RWPE2 (cell line): ENCODE data around the gene SLC29A3.

Experiments
- ATAC-seq: fragments of 200-7000 bp; cut with Tn5 transposase; 3 replicates; pipeline ENCODE4 v1.9.1; 2021; ENCODE audit warnings: low read depth
- DNase-seq: peaks from one replicate; pipeline ENCODE4 v3.0.0-alpha.2; 2020; ENCODE audit warnings: low spot score
- H3K27ac ChIP-seq: fragments of 450-650 bp; 2 replicates; pipeline ENCODE4 v1.5.1; 2017; ENCODE audit warnings: mild to moderate bottlenecking; ENCODE audit not compliant: poor library complexity, severe bottlenecking
- H3K27me3 ChIP-seq: fragments of 250-450 bp; sonication (Bioruptor Pico); 2 replicates; pipeline ENCODE4 v1.5.1; 2021; ENCODE audit warnings: mild to moderate bottlenecking, moderate library complexity; ENCODE audit not compliant: insufficient read depth, poor library complexity, severe bottlenecking
- H3K36me3 ChIP-seq: fragments of 250-450 bp; sonication (Bioruptor Pico); 2 replicates; pipeline ENCODE4 v1.5.1; 2020; ENCODE audit warnings: low read depth, mild to moderate bottlenecking, moderate library complexity
- H3K4me1 ChIP-seq: fragments of 250-450 bp; sonication (Bioruptor Pico); 2 replicates; pipeline ENCODE4 v1.5.1; 2021; ENCODE audit warnings: mild to moderate bottlenecking, moderate library complexity; ENCODE audit not compliant: insufficient read depth, poor library complexity, severe bottlenecking
- H3K4me3 ChIP-seq: fragments of 250-450 bp; sonication (Bioruptor Pico); 2 replicates; pipeline ENCODE4 v1.5.1; 2021; ENCODE audit warnings: mild to moderate bottlenecking, moderate library complexity; ENCODE audit not compliant: severe bottlenecking
- H3K9me3 ChIP-seq: fragments of 250-450 bp; sonication (Bioruptor Pico); 2 replicates; pipeline ENCODE4 v1.5.1; 2021; ENCODE audit warnings: mild to moderate bottlenecking, moderate library complexity; ENCODE audit not compliant: severe bottlenecking
- CTCF ChIP-seq: fragments of 450-650 bp; IDR thresholded peaks from one replicate; pipeline ENCODE4 v1.5.1; 2017; ENCODE audit warnings: mild to moderate bottlenecking, moderate library complexity; ENCODE audit not compliant: poor library complexity, severe bottlenecking

SLC29A3 gene

GRCh38 chr10:71396711-71397295 lies 77.7 kb downstream of the SLC29A3 start, which contains the start of gene CDH23:
TSS of gene CDH23 (plus strand) at chr10:71396920. CDS start at chr10:71439832, 42,912 bp downstream.
- ATAC-seq (peak; percentile 50), DNase-seq (no peak)
- Histone ChIP-seq H3K4me1 (no peaks in the 10 kb centered on the region), H3K9me3 (no peaks in the 10 kb centered on the region), H3K36me3 (no peaks in the 10 kb centered on the region), H3K27me3 (peaks cover 44% of the 10 kb centered on the region), H3K4me3 (peak within 1 kb of the TSS; percentile 33), H3K27ac (no peak within 1 kb of the TSS)
- TF ChIP-seq CTCF = no peak

- no peaks in the 10 kb centered on the region for H3K4me1 ChIP-seq
- peaks cover 44% of the 10 kb centered on the region for H3K27me3 ChIP-seq
- peak overlapping the region; percentile 23 for H3K4me3 ChIP-seq
- TF ChIP-seq CTCF = no peak
- H3K36me3 ChIP-seq = no peaks in the 10 kb centered on the region
- no peak overlapping the region for H3K27ac ChIP-seq
- ATAC-seq (no peak; the same call in 2 of the 3 replicates), DNase-seq (no peak)
- H3K9me3 ChIP-seq = no peaks in the 10 kb centered on the region
Measured at GRCh38 chr10:71397296-71398212, 78.5 kb downstream of the SLC29A3 start.

DNA sequence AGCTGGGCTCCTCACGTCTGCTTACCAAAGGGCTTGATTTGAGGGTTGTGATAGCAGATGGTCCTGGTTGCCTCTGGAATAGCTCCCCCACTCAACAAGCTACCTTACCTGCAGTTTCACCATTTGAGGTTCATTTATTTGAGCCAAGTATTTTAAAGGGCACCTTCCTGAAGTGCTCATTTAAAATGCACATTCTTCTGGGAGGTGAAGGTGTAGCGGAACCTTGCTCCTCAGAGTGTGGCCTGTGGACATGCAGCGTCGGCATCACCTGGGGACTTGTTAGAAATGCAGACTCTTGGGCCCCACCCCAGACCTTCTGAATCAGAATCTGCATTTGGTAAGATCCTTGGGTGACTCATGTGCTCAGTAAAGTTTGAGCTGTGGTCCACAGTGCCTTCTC lies 79.9 kb downstream of the SLC29A3 start:
- no peaks in the 10 kb centered on the region for H3K9me3 ChIP-seq
- H3K4me3 ChIP-seq = no peak overlapping the region
- H3K27me3 ChIP-seq = peaks cover 44% of the 10 kb centered on the region
- DNase-seq (no peak), ATAC-seq (no peak)
- no peak overlapping the region for H3K27ac ChIP-seq
- no peaks in the 10 kb centered on the region for H3K36me3 ChIP-seq
- no peaks in the 10 kb centered on the region for H3K4me1 ChIP-seq
- TF ChIP-seq CTCF = no peak

DNA sequence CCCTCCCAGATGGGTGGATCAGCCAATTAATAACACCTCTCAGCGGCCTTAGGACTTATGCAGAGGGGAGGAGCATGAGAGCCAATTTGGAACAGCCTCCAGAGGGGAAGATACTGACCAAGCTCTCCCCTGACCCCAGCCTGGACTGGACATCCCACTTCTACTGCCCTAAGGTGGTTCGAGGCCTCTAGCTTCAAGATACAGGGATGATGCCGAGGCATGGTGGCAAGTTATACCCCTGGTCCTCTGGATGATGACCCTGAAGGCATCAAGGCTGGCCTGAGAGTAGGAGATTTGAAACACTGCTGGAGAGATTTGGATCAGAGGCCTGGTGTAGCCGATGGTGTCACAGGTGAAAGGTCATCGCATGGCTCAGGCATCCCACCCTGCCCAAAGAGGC lies 80.9 kb downstream of the SLC29A3 start:
- Histone ChIP-seq H3K36me3 (no peaks in the 10 kb centered on the region), H3K27ac (no peak overlapping the region), H3K9me3 (no peaks in the 10 kb centered on the region), H3K27me3 (peaks cover 44% of the 10 kb centered on the region), H3K4me1 (no peaks in the 10 kb centered on the region), H3K4me3 (no peak overlapping the region)
- ATAC-seq (no peak), DNase-seq (no peak)
- no peak for TF ChIP-seq CTCF
